Progenitor cell of endocrine pancreas (in vitro differentiated cells): Measurements from ENCODE around the gene ETV6. TPM values are rescaled to one million over a fixed set of nuclear protein-coding genes. Genes with fewer than 3 reads are reported as not detected.

Source experiments
- DNase-seq: peaks from one replicate; pipeline ENCODE4 v3.0.0; 2021; ENCODE audit warnings: low spot score; ENCODE audit not compliant: unreplicated experiment
- H3K27ac Mint-ChIP-seq: 2 replicates; pipeline ENCODE4 v1.8.0; 2021; ENCODE audit warnings: mild to moderate bottlenecking, moderate library complexity, mixed read lengths
- H3K27me3 Mint-ChIP-seq: 2 replicates; pipeline ENCODE4 v1.8.0; 2021; ENCODE audit warnings: mixed read lengths
- H3K36me3 Mint-ChIP-seq: 2 replicates; pipeline ENCODE4 v1.8.0; 2022; ENCODE audit warnings: mixed read lengths; ENCODE audit not compliant: insufficient read depth
- H3K4me1 Mint-ChIP-seq: 2 replicates; pipeline ENCODE4 v1.8.0; 2021; ENCODE audit warnings: low read depth, mixed read lengths
- H3K4me3 Mint-ChIP-seq: 2 replicates; pipeline ENCODE4 v1.8.0; 2021; ENCODE audit warnings: low read depth, mild to moderate bottlenecking, moderate library complexity, mixed read lengths
- H3K9me3 Mint-ChIP-seq: 2 replicates; pipeline ENCODE4 v1.8.0; 2021; ENCODE audit warnings: low read depth, mixed read lengths
- total RNA-seq: library from RNA; stranded (reverse); gene quantifications from 2 replicates; pipeline ENCODE4 v1.2.1, GENCODE V29; 2021
- TF ChIP-seq, protein P1 (sequence below): fragments of 200-600 bp; sonication (generic); IDR thresholded peaks from one replicate; pipeline ENCODE4 v1.5.0; 2021; ENCODE audit warnings: antibody characterized with exemption, mild to moderate bottlenecking; ENCODE audit not compliant: unreplicated experiment

ETV6 gene
- total RNA-seq, 1 donor from 2014 or later = 55.2 TPM

DNA sequence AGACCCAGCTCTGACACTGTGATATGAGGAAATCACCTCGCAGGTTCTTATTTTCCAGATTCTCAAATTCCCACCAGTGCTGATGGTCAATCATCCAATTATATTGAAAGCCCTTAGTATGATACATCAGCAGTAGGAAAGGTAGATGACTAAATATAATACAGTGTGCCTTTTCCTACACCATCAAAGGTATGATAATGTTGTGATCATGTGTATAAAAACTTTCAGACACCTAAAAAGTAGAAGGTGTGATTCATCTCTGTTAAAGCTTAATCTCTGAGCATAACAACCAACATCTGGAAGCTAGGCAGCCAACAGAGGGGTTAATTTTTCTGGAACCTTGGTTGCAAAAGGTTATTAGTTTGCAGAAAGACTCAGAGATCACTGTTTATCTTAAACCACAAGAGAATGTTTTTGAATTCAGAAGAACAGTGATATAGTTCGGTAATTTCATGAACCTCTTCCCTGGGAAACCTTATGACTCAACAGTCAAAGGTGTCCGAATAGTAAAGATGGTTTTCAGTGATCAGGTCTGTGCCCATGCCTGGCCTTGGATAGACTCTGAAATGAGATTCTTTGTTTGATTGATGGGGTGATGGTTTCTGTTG, 122.5 kb downstream of the ETV6 start:
- H3K36me3 Mint-ChIP-seq = peaks cover 20% of the 10 kb centered on the region
- peaks cover 39% of the 10 kb centered on the region for H3K4me1 Mint-ChIP-seq
- TF ChIP-seq, protein P1, sequence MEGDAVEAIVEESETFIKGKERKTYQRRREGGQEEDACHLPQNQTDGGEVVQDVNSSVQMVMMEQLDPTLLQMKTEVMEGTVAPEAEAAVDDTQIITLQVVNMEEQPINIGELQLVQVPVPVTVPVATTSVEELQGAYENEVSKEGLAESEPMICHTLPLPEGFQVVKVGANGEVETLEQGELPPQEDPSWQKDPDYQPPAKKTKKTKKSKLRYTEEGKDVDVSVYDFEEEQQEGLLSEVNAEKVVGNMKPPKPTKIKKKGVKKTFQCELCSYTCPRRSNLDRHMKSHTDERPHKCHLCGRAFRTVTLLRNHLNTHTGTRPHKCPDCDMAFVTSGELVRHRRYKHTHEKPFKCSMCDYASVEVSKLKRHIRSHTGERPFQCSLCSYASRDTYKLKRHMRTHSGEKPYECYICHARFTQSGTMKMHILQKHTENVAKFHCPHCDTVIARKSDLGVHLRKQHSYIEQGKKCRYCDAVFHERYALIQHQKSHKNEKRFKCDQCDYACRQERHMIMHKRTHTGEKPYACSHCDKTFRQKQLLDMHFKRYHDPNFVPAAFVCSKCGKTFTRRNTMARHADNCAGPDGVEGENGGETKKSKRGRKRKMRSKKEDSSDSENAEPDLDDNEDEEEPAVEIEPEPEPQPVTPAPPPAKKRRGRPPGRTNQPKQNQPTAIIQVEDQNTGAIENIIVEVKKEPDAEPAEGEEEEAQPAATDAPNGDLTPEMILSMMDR = no peak
- no peak overlapping the region for H3K4me3 Mint-ChIP-seq
- H3K27ac Mint-ChIP-seq = no peak overlapping the region
- no peaks in the 10 kb centered on the region for H3K9me3 Mint-ChIP-seq
- H3K27me3 Mint-ChIP-seq = no peaks in the 10 kb centered on the region
- DNase-seq = no peak

- H3K4me3 Mint-ChIP-seq = no peak overlapping the region
- no peak for DNase-seq
- no peaks in the 10 kb centered on the region for H3K9me3 Mint-ChIP-seq
- TF ChIP-seq, protein P1 = no peak
- peaks cover 33% of the 10 kb centered on the region for H3K4me1 Mint-ChIP-seq
- peaks cover 19% of the 10 kb centered on the region for H3K36me3 Mint-ChIP-seq
- H3K27ac Mint-ChIP-seq = no peak overlapping the region
- no peaks in the 10 kb centered on the region for H3K27me3 Mint-ChIP-seq
These were observed 124.6 kb downstream of the ETV6 start for GRCh38 chr12:11773889-11774677.

DNA sequence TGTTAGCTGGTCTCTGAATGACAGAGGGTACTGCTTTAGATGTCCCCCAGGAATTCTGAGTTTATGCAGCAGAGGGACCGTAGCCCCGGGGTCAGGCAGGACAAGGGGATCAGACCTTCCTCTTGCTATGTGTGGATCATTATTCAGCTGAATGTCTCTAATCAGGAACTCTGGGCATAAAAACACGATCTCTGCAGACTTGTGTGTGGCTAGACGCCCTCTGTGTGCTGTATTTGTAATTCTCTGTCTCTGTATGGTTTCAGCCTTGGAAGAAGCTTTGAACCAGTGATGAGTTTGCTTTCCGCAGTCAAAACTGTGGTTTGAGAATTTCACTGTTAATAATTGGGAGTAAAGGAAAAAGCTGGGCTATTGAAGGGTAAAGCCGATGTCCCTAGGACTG, 125.3 kb downstream of the ETV6 start:
- H3K27me3 Mint-ChIP-seq = no peaks in the 10 kb centered on the region
- H3K36me3 Mint-ChIP-seq = peaks cover 17% of the 10 kb centered on the region
- no peak overlapping the region for H3K27ac Mint-ChIP-seq
- H3K4me3 Mint-ChIP-seq = no peak overlapping the region
- no peaks in the 10 kb centered on the region for H3K9me3 Mint-ChIP-seq
- DNase-seq = no peak
- TF ChIP-seq, protein P1 = no peak
- peaks cover 30% of the 10 kb centered on the region for H3K4me1 Mint-ChIP-seq

- H3K4me1 Mint-ChIP-seq = peaks cover 30% of the 10 kb centered on the region
- no peaks in the 10 kb centered on the region for H3K9me3 Mint-ChIP-seq
- DNase-seq = no peak
- no peaks in the 10 kb centered on the region for H3K27me3 Mint-ChIP-seq
- H3K27ac Mint-ChIP-seq = no peak overlapping the region
- TF ChIP-seq, protein P1 = no peak
- no peak overlapping the region for H3K4me3 Mint-ChIP-seq
- H3K36me3 Mint-ChIP-seq = peaks cover 13% of the 10 kb centered on the region
These were observed 126.8 kb downstream of the ETV6 start for GRCh38 chr12:11776316-11776715.

GRCh38 chr12:11777451-11777850, 128.0 kb downstream of the ETV6 start:
- Mint-ChIP-seq H3K4me3 (no peak overlapping the region), H3K36me3 (peaks cover 7% of the 10 kb centered on the region), H3K27ac (no peak overlapping the region), H3K9me3 (no peaks in the 10 kb centered on the region), H3K4me1 (peaks cover 33% of the 10 kb centered on the region), H3K27me3 (no peaks in the 10 kb centered on the region)
- TF ChIP-seq, protein P1 = no peak
- no peak for DNase-seq
